HG03025 (cell line): ENCODE data around the gene SCN5A.

Experiments used
- ATAC-seq: cut with Tn5 transposase; IDR thresholded peaks from one replicate; pipeline ENCODE4 v1.9.1; 2021; ENCODE audit warnings: mild to moderate bottlenecking, moderate library complexity; ENCODE audit not compliant: unreplicated experiment, low FRiP score

SCN5A gene

GRCh38 chr3:38627956-38628355, 21.5 kb downstream of the SCN5A start:
- ATAC-seq = no peak

- ATAC-seq = no peak
These were observed 23.3 kb downstream of the SCN5A start for GRCh38 chr3:38626171-38626570.

- no peak for ATAC-seq
These were observed 25.9 kb downstream of the SCN5A start for GRCh38 chr3:38623539-38623938.

DNA sequence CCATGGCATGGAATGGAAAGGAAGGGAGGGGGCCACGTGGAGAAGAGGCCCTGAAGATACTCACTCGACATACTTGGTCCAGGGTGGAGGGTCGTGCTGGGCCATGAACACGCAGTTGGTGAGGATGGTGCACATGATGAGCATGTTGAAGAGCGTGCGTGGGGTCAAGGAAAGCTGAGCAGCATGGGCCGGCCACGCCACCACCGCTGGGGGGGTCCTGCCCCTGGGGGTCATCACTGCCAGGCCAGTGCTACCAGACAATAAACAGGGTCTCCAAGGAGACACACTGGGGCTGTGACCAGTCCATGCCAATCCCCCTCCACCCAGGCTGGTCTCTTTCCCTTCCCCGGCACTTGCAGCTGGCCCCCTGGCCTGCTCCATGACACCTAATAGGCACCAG, 27.2 kb downstream of the SCN5A start:
- ATAC-seq = no peak

GRCh38 chr3:38620236-38620635, 29.3 kb downstream of the SCN5A start:
- no peak for ATAC-seq

DNA sequence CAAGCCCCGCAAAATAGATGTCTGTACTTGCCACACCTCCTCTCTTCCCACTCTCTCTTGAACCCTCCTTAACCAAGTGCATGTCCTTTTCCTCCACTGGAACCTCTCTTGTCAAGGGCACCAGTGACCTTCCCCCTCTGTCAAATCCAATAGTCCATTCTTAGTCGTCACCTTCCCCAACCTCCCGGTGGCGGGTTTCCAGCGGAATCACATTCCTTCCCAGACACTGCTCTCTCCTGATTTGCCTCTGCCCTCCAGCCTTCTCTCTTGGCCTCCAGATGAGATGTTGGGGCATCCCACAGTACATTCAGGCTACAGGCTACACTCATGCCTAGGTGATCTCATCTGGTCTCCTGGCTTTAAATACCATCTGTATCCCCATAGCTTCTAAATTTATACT, 31.1 kb downstream of the SCN5A start:
- ATAC-seq = no peak

DNA sequence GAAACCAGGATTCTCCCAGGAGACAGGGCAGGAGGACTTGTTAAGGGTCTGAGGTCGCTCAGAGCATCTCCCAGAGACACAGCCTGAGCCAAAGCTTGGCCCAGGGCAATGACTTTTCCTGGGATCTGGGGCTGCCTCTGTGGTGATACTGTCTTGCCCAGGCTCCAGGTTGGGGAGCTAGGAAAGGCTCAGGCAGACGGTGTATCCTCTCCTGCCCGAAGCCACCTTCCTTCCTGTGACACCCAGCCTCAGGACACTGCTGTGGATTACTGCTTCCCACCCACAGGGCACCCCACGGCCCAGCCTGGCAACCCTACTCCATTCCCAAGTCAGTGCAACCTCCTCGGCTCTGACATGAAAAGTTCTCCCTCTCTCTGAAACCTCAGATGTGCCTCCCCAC, 31.9 kb downstream of the SCN5A start:
- no peak for ATAC-seq

DNA sequence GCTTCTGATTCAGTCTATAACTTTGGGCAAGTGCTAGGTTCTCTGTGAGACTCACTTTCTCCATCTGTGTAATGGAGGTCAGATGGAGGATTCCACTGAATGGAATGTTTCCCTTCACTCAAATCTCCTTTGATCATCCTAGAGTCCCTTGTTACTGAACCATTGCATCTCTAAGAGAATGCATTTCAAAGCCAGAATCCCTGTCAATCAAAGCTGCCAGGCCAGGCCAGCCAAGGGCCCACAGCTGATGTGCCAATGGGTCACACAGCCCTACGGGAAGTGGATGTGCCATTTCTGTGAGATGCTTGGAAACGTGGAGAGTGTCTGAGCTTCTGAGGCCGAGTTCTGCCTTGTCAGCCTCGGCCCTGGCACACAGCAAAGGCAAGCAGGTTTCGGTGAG, 32.4 kb downstream of the SCN5A start:
- ATAC-seq = no peak

DNA sequence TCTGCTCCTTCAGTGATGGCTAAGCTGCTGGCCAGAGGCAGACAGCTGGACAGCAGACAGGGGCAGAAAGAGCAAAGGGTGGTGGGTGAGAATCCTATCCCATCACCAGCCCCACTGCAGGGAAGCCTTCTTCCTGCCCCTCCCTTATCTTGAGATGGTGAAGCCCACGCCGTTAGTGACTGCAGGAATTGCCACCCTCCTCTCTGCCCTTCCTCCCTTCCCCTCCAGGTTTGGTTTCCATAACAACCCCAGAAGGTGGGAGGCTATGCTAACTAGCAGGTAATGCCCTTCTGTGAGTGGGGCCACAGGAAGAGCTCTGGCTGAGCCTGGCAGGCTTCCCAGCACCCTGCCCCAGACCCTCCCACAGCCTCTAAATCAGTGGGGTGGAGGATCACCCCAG, 32.8 kb downstream of the SCN5A start:
- ATAC-seq = no peak

DNA sequence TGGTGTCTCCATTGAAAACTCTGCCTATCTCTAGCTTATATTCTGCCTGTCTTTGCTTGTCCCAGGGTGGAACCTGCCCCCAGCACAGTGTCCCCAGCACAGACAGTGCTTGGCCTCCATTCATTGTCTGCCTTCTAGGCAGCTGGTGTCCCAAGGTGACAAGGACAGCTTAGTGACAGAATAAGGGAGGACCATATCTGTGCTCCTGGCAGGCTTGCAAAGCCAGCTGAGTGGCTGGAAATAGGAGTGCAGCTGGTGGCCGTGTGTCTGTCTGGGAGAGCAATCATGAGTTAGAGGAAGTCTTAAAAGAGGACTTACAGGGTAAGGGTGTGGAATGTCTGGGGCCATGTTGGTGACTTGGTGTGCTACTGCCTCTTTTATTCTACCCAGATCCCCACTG, 33.4 kb downstream of the SCN5A start:
- ATAC-seq = no peak

DNA sequence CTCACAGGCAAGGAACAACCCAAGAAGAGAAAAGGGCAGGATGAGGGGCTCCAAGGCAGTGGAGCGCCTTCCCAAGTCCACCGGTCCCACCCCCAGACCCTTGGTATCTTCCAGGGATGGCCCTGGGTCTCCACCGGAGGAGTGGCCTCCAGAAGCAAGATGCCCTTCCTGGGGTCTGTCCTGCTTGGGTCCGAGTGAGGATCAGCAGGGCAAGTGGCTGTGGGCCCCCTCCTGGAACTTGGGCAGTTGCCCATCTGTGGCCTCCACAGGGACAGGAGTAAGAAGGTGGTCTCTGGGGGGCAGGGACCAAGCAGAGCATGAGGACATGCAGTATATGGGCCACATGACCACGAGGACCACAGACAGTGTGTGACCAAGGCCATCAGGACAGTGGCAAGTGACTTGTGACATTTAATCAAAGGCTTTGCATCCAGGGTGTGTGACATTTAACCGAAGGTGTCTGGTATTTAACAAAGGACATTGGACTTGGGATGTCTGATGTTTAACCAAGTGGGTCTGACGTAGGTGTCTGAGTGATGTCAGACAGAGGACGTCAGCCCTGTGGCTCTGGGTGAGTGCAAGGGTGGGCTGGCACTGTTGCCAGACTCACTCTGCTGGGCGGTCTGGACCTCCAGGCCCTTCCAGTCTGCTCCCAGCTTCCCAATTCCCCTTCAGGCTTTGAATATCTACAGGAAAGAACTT, 34.7 kb downstream of the SCN5A start:
- no peak for ATAC-seq

DNA sequence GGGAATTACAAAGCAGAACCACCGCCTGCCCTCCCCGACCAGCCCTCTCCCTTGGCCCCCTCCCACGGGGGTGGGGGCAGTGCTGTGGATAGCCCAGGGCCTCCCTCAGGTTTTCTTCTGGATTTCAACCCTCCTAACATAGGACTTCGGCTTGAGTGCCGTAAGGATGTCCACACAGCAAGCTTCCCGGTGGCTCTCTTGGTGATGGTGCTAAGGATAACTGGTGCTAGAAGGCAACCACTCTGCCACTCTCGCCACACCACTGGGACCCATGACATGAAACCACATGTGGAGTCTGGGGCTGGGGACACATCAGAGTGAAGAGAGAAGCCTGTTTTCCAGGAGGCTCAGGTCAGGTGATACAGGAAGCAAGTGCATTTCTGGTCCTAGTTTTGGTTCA, 35.4 kb downstream of the SCN5A start:
- no peak for ATAC-seq

DNA sequence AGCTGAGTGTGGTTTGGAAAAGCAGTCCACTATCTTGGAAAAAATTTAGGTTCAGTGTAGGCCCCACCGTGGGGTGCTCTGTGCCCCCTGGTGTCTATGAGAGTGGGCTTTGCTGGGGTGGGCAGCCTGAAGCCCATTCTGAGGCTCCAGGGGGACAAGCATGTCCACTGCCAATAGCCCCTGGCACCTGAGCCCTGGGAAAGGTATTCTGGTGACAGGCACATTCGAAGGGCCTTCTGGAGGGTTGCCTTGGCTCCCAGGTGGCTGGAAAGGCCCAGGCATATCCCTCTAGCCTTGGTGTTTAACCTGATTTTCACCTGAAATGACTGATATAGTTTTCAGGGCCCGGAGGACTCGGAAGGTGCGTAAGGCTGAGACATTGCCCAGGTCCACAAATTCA, 36.1 kb downstream of the SCN5A start:
- ATAC-seq = no peak

DNA sequence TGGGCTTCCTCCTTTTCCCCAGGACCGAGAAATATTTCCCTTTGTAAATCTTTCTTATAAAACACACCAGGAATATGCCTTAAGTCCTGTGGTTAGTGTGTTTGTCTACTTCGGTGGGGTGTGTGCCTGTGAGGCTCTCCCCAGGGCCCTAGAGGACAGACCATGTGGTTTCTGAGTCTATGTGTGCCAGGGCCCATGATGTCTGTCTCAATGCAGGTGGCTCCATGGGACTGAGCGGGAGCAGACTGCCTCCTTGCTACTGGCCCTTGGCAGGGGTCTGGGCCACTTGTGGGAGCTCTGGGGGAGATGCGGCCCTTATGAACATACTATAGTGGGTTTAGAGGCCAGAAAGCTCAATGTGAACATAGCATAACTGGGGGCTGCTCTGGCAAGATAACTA, 37.6 kb downstream of the SCN5A start:
- no peak for ATAC-seq

- ATAC-seq = no peak
These were observed 38.6 kb downstream of the SCN5A start for GRCh38 chr3:38610934-38611333.

DNA sequence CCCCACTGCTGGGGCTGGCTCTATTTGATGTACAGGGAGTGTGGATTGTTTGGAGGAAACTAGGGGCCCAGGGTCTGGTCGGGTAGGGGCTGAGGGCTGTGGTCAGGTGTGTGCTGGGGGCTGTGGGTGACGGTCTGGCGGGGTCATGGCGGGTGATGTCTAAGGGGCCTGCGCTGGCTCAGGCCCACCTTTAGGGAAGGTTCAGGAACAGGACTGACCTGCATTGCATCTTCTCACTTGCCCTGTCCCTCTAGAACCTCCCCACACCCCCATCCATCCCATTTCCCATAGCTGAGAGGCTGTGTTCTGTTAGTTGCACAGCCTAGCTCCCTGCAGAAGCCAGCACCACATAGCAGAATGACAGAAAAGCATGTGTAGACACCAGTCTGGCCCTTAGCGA, 39.1 kb downstream of the SCN5A start:
- no peak for ATAC-seq

GRCh38 chr3:38609386-38610111, 39.9 kb downstream of the SCN5A start:
- no peak for ATAC-seq

- no peak for ATAC-seq
These were observed 40.5 kb downstream of the SCN5A start for GRCh38 chr3:38608961-38609360.

- no peak for ATAC-seq
These were observed 41.3 kb downstream of the SCN5A start for GRCh38 chr3:38608086-38608775.

DNA sequence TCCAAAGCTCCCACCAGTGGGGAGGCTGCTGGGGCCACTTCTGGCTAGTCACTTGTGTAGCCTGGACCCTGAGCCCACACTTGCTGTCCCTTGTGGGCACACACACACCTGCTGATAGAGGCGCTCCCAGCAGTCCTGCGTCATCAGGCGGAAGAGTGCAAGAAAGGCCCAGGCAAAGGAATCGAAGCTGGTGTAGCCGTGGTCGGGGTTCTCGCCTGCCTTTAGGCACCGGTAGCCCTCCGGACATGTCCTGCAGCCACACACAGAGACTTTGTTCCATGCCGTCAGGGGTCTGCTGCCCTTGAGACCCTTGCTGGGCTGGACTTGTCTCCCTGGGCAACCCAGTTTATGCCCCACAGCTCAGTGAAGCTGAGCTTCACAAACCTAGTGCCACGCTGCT, 42.9 kb downstream of the SCN5A start:
- ATAC-seq = no peak

- no peak for ATAC-seq
These were observed 43.5 kb downstream of the SCN5A start for GRCh38 chr3:38605981-38606380.

- ATAC-seq = no peak
These were observed 45.2 kb downstream of the SCN5A start for GRCh38 chr3:38604246-38604645.
